Testis (tissue), 2 donors: ENCODE data around the gene ARHGEF10L.

Experiments
- CTCF ChIP-seq, 3 experiments: fragments of 450-650 bp in 2 of 3; fragments of 200-600 bp in 1 of 3; sonication (generic) in 1 of 3; IDR thresholded peaks; one replicate each; pipeline ENCODE4 v1.5.1; 2016 to 2019; ENCODE audit warnings: antibody characterized with exemption in 3 of 3, mild to moderate bottlenecking in 2 of 3, moderate library complexity in 1 of 3
- POLR2A ChIP-seq: fragments of 450-650 bp; IDR thresholded peaks from one replicate; pipeline ENCODE4 v1.6.1; 2017; ENCODE audit warnings: antibody characterized with exemption, mild to moderate bottlenecking, moderate library complexity

GRCh38 chr1:17507915-17508314 lies 31.6 kb upstream of the ARHGEF10L start:
- TF ChIP-seq CTCF (IDR thresholded peaks at IDR 0.05) (no peak), POLR2A (no peak)
